ENCODE results near the gene DDX43.

The DDX43 gene

DNA sequence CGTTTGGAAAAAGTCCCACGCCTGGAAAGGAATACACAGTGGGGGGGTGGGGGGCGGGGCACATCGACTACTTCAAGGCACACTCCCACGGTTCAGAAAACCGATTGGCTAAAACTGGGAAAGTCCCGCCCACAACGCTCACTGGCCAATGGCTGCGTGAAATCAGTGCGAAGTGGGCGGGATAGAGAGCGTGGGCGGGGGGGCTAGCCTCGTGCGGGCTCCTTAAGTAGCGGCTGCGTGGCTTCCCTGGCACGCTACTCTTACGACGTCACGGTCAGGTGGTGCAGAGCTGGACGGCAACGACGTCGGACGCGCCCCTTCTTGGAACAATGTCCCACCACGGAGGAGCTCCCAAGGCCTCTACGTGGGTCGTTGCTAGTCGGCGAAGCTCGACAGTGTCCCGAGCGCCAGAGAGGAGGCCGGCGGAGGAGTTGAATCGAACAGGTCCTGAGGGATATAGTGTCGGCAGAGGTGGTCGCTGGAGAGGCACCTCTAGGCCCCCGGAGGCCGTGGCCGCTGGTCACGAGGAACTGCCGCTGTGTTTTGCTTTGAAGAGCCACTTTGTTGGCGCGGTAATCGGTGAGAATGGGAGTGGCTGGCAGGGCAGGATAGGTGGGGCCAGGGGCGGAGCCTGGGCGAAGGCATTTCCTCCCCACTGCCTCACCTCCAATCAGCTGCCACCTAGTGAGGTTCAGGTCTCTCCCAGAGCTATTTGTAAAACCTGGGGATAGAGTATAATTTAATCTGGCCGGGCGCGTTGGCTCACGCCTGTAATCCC, at the start of gene DDX43:
Gene DDX43 (plus strand): TSS at position 252 of the 778 bp plus-strand sequence. CDS start 78 bp downstream, at position 330.
- H3K4me1 ChIP-seq (ENCODE audit: insufficient read depth, low read length): no peaks in the 10 kb centered on the region
- no peak within 1 kb of the TSS for H3K9ac ChIP-seq (ENCODE audit: low read length)
- no peaks in the 10 kb centered on the region for H3K9me3 ChIP-seq (ENCODE audit: low read length)
- no peaks in the 10 kb centered on the region for H3K27me3 ChIP-seq (ENCODE audit: control insufficient read depth in 1 of 2, insufficient read depth in 2 of 2, low read length in 2 of 2)
- H3K27ac ChIP-seq (ENCODE audit: low read depth, low read length): no peak within 1 kb of the TSS
- no peaks in the 10 kb centered on the region for H3K36me3 ChIP-seq (ENCODE audit: insufficient read depth, low read length)
- H3K4me3 ChIP-seq (ENCODE audit: low read depth in 1 of 2, low read length in 2 of 2): no peak within 1 kb of the TSS

DNA sequence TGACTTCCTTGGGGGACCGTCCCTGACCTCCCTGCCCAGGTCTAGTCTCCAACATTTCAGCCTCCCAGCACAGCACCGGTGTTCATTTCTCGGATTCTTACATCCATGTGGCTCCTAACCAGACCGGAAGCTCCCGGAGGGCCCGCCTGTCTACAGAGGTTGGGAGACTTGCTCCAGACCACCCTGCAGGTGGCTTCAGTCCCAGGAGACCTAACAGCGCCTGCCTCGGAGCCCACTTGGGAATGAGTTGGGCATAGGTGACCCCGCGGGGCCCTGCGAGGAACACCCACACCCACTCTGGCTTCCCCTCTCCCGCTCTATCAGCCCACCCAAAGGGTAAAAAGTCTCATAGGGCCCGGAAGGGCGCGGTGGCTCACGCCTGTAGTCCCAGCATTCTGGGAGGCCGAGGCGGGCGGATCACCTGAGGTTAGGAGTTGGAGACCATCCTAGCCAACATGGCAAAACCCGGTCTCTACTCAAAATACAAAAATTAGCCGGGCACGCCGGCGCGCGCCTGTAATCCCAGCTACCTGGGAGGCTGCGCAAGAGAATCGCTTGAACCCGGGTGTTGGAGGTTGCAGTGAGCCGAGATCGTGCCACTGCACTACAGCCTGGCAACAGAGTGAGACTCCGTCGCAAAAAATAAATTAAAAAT, 46.0 kb upstream of the DDX43 start:
- Histone ChIP-seq H3K4me1 (ENCODE audit: insufficient read depth, low read length) (no peaks in the 10 kb centered on the region), H3K27ac (ENCODE audit: low read depth, low read length) (no peak overlapping the region), H3K9ac (ENCODE audit: low read length) (no peak overlapping the region), H3K36me3 (ENCODE audit: insufficient read depth, low read length) (no peaks in the 10 kb centered on the region), H3K27me3 (ENCODE audit: control insufficient read depth in 1 of 2, insufficient read depth in 2 of 2, low read length in 2 of 2) (peaks cover 0 to 9% of the 10 kb centered on the region in 2 donors), H3K9me3 (ENCODE audit: low read length) (no peaks in the 10 kb centered on the region), H3K4me3 (ENCODE audit: low read depth in 1 of 2, low read length in 2 of 2) (no peak overlapping the region)

GRCh38 chr6:73349311-73349710, 45.3 kb upstream of the DDX43 start:
- Histone ChIP-seq H3K9ac (ENCODE audit: low read length) (no peak overlapping the region), H3K4me1 (ENCODE audit: insufficient read depth, low read length) (no peaks in the 10 kb centered on the region), H3K9me3 (ENCODE audit: low read length) (no peaks in the 10 kb centered on the region), H3K27ac (ENCODE audit: low read depth, low read length) (no peak overlapping the region), H3K27me3 (ENCODE audit: control insufficient read depth in 1 of 2, insufficient read depth in 2 of 2, low read length in 2 of 2) (peaks cover 0 to 9% of the 10 kb centered on the region in 2 donors), H3K36me3 (ENCODE audit: insufficient read depth, low read length) (no peaks in the 10 kb centered on the region), H3K4me3 (ENCODE audit: low read depth in 1 of 2, low read length in 2 of 2) (no peak overlapping the region)

GRCh38 chr6:73353636-73354593, 40.7 kb upstream of the DDX43 start, which contains the start of gene DPPA5:
Gene DPPA5 (minus strand): TSS chr6:73354276. CDS start chr6:73354225, 51 bp downstream.
- no peaks in the 10 kb centered on the region for H3K9me3 ChIP-seq (ENCODE audit: low read length)
- H3K36me3 ChIP-seq (ENCODE audit: insufficient read depth, low read length): no peaks in the 10 kb centered on the region
- H3K4me1 ChIP-seq (ENCODE audit: insufficient read depth, low read length): no peaks in the 10 kb centered on the region
- H3K9ac ChIP-seq (ENCODE audit: low read length): no peak within 1 kb of the TSS
- no peak within 1 kb of the TSS for H3K27ac ChIP-seq (ENCODE audit: low read depth, low read length)
- peaks cover 0 to 1% of the 10 kb centered on the region in 2 donors for H3K27me3 ChIP-seq (ENCODE audit: control insufficient read depth in 1 of 2, insufficient read depth in 2 of 2, low read length in 2 of 2)
- no peak within 1 kb of the TSS for H3K4me3 ChIP-seq (ENCODE audit: low read depth in 1 of 2, low read length in 2 of 2)

DNA sequence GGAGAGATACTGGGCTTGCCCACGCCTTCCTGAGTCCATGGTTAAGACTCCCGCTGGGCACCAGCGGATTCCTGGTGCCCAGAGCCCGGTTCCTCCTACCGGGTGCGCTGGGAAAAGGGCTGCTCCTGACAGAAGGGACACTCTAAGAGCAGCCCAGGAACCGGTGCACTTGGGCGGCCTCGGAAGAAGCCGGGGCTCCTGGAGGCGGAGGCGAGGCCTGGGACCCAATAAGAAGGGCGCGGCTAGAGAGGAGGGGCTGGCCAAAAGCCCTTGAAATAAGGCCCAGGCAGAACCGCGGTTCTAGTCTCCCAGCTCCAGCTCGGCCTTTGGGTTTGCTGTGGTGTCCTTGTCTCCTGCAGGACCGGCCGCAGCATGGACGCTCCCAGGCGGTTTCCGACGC, 32.3 kb upstream of the DDX43 start, which contains the start of gene KHDC3L:
Gene KHDC3L (plus strand): TSS at position 301 of the 400 bp plus-strand sequence. CDS start 72 bp downstream, at position 373.
- Histone ChIP-seq H3K9me3 (ENCODE audit: low read length) (no peaks in the 10 kb centered on the region), H3K27me3 (ENCODE audit: control insufficient read depth in 1 of 2, insufficient read depth in 2 of 2, low read length in 2 of 2) (no peaks in the 10 kb centered on the region), H3K4me3 (ENCODE audit: low read depth in 1 of 2, low read length in 2 of 2) (no peak within 1 kb of the TSS), H3K36me3 (ENCODE audit: insufficient read depth, low read length) (no peaks in the 10 kb centered on the region), H3K4me1 (ENCODE audit: insufficient read depth, low read length) (no peaks in the 10 kb centered on the region), H3K9ac (ENCODE audit: low read length) (no peak within 1 kb of the TSS), H3K27ac (ENCODE audit: low read depth, low read length) (no peak within 1 kb of the TSS)

- Histone ChIP-seq H3K36me3 (ENCODE audit: insufficient read depth, low read length) (no peaks in the 10 kb centered on the region), H3K9me3 (ENCODE audit: low read length) (no peaks in the 10 kb centered on the region), H3K27ac (ENCODE audit: low read depth, low read length) (no peak overlapping the region), H3K4me3 (ENCODE audit: low read depth in 1 of 2, low read length in 2 of 2) (no peak overlapping the region), H3K9ac (ENCODE audit: low read length) (no peak overlapping the region), H3K4me1 (ENCODE audit: insufficient read depth, low read length) (no peaks in the 10 kb centered on the region), H3K27me3 (ENCODE audit: control insufficient read depth in 1 of 2, insufficient read depth in 2 of 2, low read length in 2 of 2) (no peaks in the 10 kb centered on the region)
Observed at GRCh38 chr6:73362869-73363536, 31.6 kb upstream of the DDX43 start.

DNA sequence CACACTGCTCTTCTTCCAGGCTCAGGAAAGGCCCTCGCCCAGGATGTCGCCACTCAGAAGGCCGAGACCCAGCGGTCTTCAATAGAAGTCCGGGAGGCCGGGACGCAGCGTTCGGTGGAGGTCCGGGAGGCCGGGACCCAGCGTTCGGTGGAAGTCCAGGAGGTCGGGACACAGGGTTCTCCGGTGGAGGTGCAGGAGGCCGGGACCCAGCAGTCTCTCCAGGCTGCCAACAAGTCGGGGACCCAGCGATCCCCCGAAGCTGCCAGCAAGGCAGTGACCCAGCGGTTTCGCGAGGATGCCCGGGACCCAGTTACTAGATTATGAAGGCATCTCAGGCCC, 31.1 kb upstream of the DDX43 start:
- Histone ChIP-seq H3K27me3 (ENCODE audit: control insufficient read depth in 1 of 2, insufficient read depth in 2 of 2, low read length in 2 of 2) (no peaks in the 10 kb centered on the region), H3K4me1 (ENCODE audit: insufficient read depth, low read length) (no peaks in the 10 kb centered on the region), H3K27ac (ENCODE audit: low read depth, low read length) (no peak overlapping the region), H3K36me3 (ENCODE audit: insufficient read depth, low read length) (no peaks in the 10 kb centered on the region), H3K9me3 (ENCODE audit: low read length) (no peaks in the 10 kb centered on the region), H3K4me3 (ENCODE audit: low read depth in 1 of 2, low read length in 2 of 2) (no peak overlapping the region), H3K9ac (ENCODE audit: low read length) (no peak overlapping the region)

DNA sequence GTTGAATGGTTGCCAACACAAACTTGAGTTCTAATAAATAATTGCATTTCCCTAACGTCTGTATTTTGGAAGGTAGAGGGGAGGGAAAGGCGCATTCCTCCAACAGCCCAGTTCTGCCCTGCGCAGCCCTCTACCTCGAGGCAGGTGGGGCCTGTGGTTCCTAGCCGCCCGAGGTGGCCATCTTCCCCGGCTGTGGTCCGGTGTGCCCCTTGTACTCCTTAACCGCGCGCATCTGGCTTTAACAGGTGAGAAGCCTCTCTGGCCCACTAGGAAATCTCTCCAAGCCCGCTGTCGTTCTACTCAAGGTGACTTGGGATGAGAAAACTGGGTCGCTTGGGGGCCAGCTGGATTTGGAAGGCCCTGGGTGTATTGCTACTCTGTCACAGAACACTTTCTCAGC, 30.5 kb upstream of the DDX43 start:
- no peak overlapping the region for H3K9ac ChIP-seq (ENCODE audit: low read length)
- no peak overlapping the region for H3K27ac ChIP-seq (ENCODE audit: low read depth, low read length)
- no peak overlapping the region for H3K4me3 ChIP-seq (ENCODE audit: low read depth in 1 of 2, low read length in 2 of 2)
- H3K27me3 ChIP-seq (ENCODE audit: control insufficient read depth in 1 of 2, insufficient read depth in 2 of 2, low read length in 2 of 2): no peaks in the 10 kb centered on the region
- H3K4me1 ChIP-seq (ENCODE audit: insufficient read depth, low read length): no peaks in the 10 kb centered on the region
- no peaks in the 10 kb centered on the region for H3K9me3 ChIP-seq (ENCODE audit: low read length)
- no peaks in the 10 kb centered on the region for H3K36me3 ChIP-seq (ENCODE audit: insufficient read depth, low read length)

GRCh38 chr6:73364549-73364948, 30.1 kb upstream of the DDX43 start:
- no peaks in the 10 kb centered on the region for H3K9me3 ChIP-seq (ENCODE audit: low read length)
- H3K4me3 ChIP-seq (ENCODE audit: low read depth in 1 of 2, low read length in 2 of 2): no peak overlapping the region
- no peak overlapping the region for H3K27ac ChIP-seq (ENCODE audit: low read depth, low read length)
- H3K9ac ChIP-seq (ENCODE audit: low read length): no peak overlapping the region
- H3K4me1 ChIP-seq (ENCODE audit: insufficient read depth, low read length): no peaks in the 10 kb centered on the region
- H3K27me3 ChIP-seq (ENCODE audit: control insufficient read depth in 1 of 2, insufficient read depth in 2 of 2, low read length in 2 of 2): no peaks in the 10 kb centered on the region
- H3K36me3 ChIP-seq (ENCODE audit: insufficient read depth, low read length): no peaks in the 10 kb centered on the region

DNA sequence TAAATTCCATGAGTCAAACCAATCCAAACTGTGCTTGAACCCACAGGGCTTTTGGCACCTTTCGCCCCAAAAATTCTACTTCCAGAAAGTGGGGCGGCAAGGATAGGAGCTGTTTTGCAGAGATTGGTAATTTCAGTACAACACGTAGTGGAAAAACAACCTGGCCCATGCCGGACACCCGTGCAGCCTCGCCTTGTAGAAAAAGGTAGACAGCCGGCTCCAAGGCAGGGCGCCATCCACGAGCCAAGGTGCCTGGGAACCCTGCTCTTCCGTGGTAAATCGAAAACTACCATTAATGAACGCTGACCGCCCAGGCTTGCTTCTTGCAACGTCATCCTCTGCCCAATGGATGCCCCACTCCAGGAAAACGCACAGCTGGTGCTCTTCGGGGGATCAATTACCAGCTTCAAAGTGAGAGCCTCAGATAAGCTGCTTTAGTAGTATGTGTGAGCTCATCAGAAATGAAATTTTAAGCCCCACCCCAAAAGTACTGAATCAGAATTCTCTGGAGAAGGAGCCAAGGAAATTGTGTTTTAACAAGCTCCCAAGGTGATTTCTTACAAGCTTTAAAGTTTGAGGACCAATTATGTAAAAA, 26.8 kb upstream of the DDX43 start:
- H3K4me1 ChIP-seq (ENCODE audit: insufficient read depth, low read length): no peaks in the 10 kb centered on the region
- no peak overlapping the region for H3K9ac ChIP-seq (ENCODE audit: low read length)
- no peaks in the 10 kb centered on the region for H3K36me3 ChIP-seq (ENCODE audit: insufficient read depth, low read length)
- no peaks in the 10 kb centered on the region for H3K27me3 ChIP-seq (ENCODE audit: control insufficient read depth in 1 of 2, insufficient read depth in 2 of 2, low read length in 2 of 2)
- H3K27ac ChIP-seq (ENCODE audit: low read depth, low read length): no peak overlapping the region
- no peak overlapping the region for H3K4me3 ChIP-seq (ENCODE audit: low read depth in 1 of 2, low read length in 2 of 2)
- H3K9me3 ChIP-seq (ENCODE audit: low read length): no peaks in the 10 kb centered on the region
